HepG2 (cell line): ENCODE measurements around the gene ACACB. TPM values are rescaled to one million over a fixed set of nuclear protein-coding genes. Genes with fewer than 3 reads are reported as not detected.

Experiments
- ATAC-seq: fragments of 200-7000 bp; cut with Tn5 transposase; 3 replicates; pipeline ENCODE4 v1.9.1; 2020; ENCODE audit warnings: mild to moderate bottlenecking, moderate library complexity
- BruUV-seq: library from RNA; stranded (reverse); fragments of 400-500 nt; replicated peaks from 2 replicates; lab custom pipeline; 2021; lab: Mats Ljungman, UMichigan
- CTCF ChIA-PET: fragments of 300-600 bp; formaldehyde crosslinking; extraction: SDS; loops from one replicate; lab custom pipeline; 2021; ENCODE audit warnings: low total read pairs, inconsistent platforms, low intra/inter-chr PET ratio; lab: Yijun Ruan, JAX
- POLR2A ChIA-PET: fragments of 350-600 bp; sonication (Branson Sonifier 250); formaldehyde crosslinking; loops from one replicate; lab custom pipeline; 2020; ENCODE audit warnings: antibody characterized with exemption, inconsistent platforms; lab: Yijun Ruan, JAX
- DNase-seq: peaks from one replicate; pipeline ENCODE4 v3.0.0-alpha.2; 2015; ENCODE audit warnings: low spot score
- FAIRE-seq: peaks from 3 replicates; lab custom pipeline; 2011; peaks lifted over from hg19 to GRCh38; lab: Jason Lieb, UNC
- H2AFZ ChIP-seq: one replicate; pipeline ENCODE4 v1.6.1; 2011; ENCODE audit warnings: low read length, inconsistent platforms
- H3K27ac ChIP-seq: fragments of 300-600 bp; 3 replicates; pipeline ENCODE4 v1.8.0; 2011; ENCODE audit warnings: mixed run types, mild to moderate bottlenecking, mixed read lengths, low read length, inconsistent platforms; ENCODE audit not compliant: insufficient read depth; ENCODE audit errors: extremely low read length
- H3K27me3 ChIP-seq, 2 experiments: fragments of 200-600 bp in 1 of 2; 2 replicates in 1 of 2; 3 replicates in 1 of 2; pipeline versions ENCODE4 v1.6.0 to v1.8.0; 2011; ENCODE audit warnings: low read length in 2 of 2, mild to moderate bottlenecking in 2 of 2, moderate library complexity in 2 of 2, inconsistent platforms in 1 of 2; ENCODE audit not compliant: insufficient read depth in 2 of 2, control insufficient read depth in 1 of 2
- H3K36me3 ChIP-seq, 2 experiments: fragments of 200-600 bp in 1 of 2; replicated peaks in 1 of 2; 2 replicates in 1 of 2; 3 replicates in 1 of 2; pipeline versions ENCODE4 v1.5.1 to v1.8.0; 2011; ENCODE audit warnings: low read length in 2 of 2, inconsistent platforms in 1 of 2; ENCODE audit not compliant: insufficient read depth in 2 of 2, control insufficient read depth in 1 of 2
- H3K4me1 ChIP-seq: 2 replicates; pipeline ENCODE4 v1.5.1; 2012; ENCODE audit warnings: low read length, inconsistent platforms; ENCODE audit not compliant: insufficient read depth
- H3K4me2 ChIP-seq: 2 replicates; pipeline ENCODE4 v1.6.0; 2011; ENCODE audit warnings: low read depth, low read length, inconsistent platforms
- H3K4me3 ChIP-seq, 3 experiments: fragments of 200-600 bp in 1 of 3; sonication (generic), shearing (Covaris generic) in 1 of 3; replicated peaks in 1 of 3; 2 replicates each; pipeline ENCODE4 v1.5.1; 2011 to 2016; ENCODE audit warnings: low read length in 3 of 3, inconsistent platforms in 2 of 3, low read depth in 2 of 3, mild to moderate bottlenecking in 2 of 3, control low read depth in 1 of 3, mixed read lengths in 1 of 3; ENCODE audit not compliant: insufficient read depth in 1 of 3
- H3K79me2 ChIP-seq: one replicate; pipeline ENCODE4 v1.6.1; 2011; ENCODE audit warnings: low read length, inconsistent platforms; ENCODE audit not compliant: insufficient read depth
- H3K9ac ChIP-seq: 2 replicates; pipeline ENCODE4 v1.6.0; 2011; ENCODE audit warnings: mild to moderate bottlenecking, low read depth, low read length, inconsistent platforms; ENCODE audit not compliant: insufficient read depth
- H3K9me3 ChIP-seq: 2 replicates; pipeline ENCODE4 v1.5.1; 2012; ENCODE audit warnings: mild to moderate bottlenecking, low read length
- H4K20me1 ChIP-seq: 2 replicates; pipeline ENCODE4 v1.6.0; 2011; ENCODE audit warnings: inconsistent platforms, mild to moderate bottlenecking, low read length, moderate library complexity; ENCODE audit not compliant: insufficient read depth
- ELF3 ChIP-seq: IDR thresholded peaks from 2 replicates; pipeline ENCODE4 v1.6.1; 2016; ENCODE audit warnings: missing genetic modification reagents, missing compliant biosample characterization
- KDM5B ChIP-seq: sonication (generic); formaldehyde crosslinking; IDR thresholded peaks from 2 replicates; pipeline ENCODE4 v1.4.0; 2020; ENCODE audit warnings: missing genetic modification reagents, mild to moderate bottlenecking, borderline replicate concordance
- TAF1 ChIP-seq: sonication (generic); formaldehyde crosslinking; IDR thresholded peaks from 2 replicates; pipeline ENCODE4 v1.4.0; 2020; ENCODE audit warnings: missing genetic modification reagents
- TMF1 ChIP-seq: sonication (generic); formaldehyde crosslinking; IDR thresholded peaks from 2 replicates; pipeline ENCODE4 v1.8.1; 2022; ENCODE audit warnings: low read depth, missing genetic modification reagents
- ZFX ChIP-seq: sonication (generic); formaldehyde crosslinking; IDR thresholded peaks from 2 replicates; pipeline ENCODE4 v1.4.0; 2020; ENCODE audit warnings: mild to moderate bottlenecking, low read depth, missing genetic modification reagents, moderate library complexity
- WGBS: methylation state at CpG from one replicate; pipeline ENCODE4 v1.1.6; 2017; ENCODE audit warnings: low lambda C conversion rate; 5-methylcytosine and 5-hydroxymethylcytosine counted together
- in situ Hi-C: cut with HindIII; loops from 2 replicates; pipeline ENCODE4 v1.10.0; 2017; ENCODE audit warnings: low pct_unique_long_range_greater_than_20kb; ENCODE audit not compliant: extremely low pct_ligation_motif_present
- intact Hi-C: fragments of 100-400 bp; cut with micrococcal nuclease; formaldehyde crosslinking; loops from one replicate; pipeline ENCODE4 v1.10.0; 2022; ENCODE audit not compliant: unreplicated experiment
- polyA plus RNA-seq, 8 experiments: library from polyadenylated mRNA; depleted of rRNA in 3 of 8; stranded (reverse) in 7 of 8; unstranded in 1 of 8; fragments of >200 nt; fragmentation: Illumina TruSeq in 4 of 8; extraction: Trizol in 4 of 8; gene quantifications; 2 replicates each; pipeline versions ENCODE4 v1.2.1 to v1.2.3, GENCODE V29; 2011 to 2016; ENCODE audit warnings: low read depth in 4 of 8, missing spikeins in 1 of 8, mixed read lengths in 1 of 8; ENCODE audit not compliant: insufficient read depth in 1 of 8
- total RNA-seq, 5 experiments: library from RNA; depleted of rRNA; stranded (reverse); fragments of >200 nt; fragmentation: Illumina TruSeq; extraction: Trizol; gene quantifications; 2 replicates each; pipeline ENCODE4 v1.2.3, GENCODE V29; 2016; ENCODE audit warnings: low read depth in 1 of 5
- TF ChIP-seq, protein P1 (sequence below): conservative IDR thresholded peaks from 2 replicates; pipeline ENCODE4 v1.6.1; 2018; ENCODE audit warnings: missing genetic modification reagents
- TF ChIP-seq, protein P2 (sequence below): sonication (generic); formaldehyde crosslinking; IDR thresholded peaks from 2 replicates; pipeline ENCODE4 v1.5.0; 2020; ENCODE audit warnings: mild to moderate bottlenecking, missing genetic modification reagents, borderline replicate concordance
- TF ChIP-seq, protein P3 (sequence below): IDR thresholded peaks from 2 replicates; pipeline ENCODE4 v1.4.0; 2020; ENCODE audit warnings: mild to moderate bottlenecking, missing genetic modification reagents
- TF ChIP-seq, protein P4 (sequence below): sonication (generic); formaldehyde crosslinking; IDR thresholded peaks from 2 replicates; pipeline ENCODE4 v1.5.1; 2020; ENCODE audit warnings: mild to moderate bottlenecking, missing genetic modification reagents, moderate library complexity

ACACB gene
- total and polyA plus RNA-seq, 2 of the 13 experiments (the other 11 are each of a cell fraction or from before 2014, with no cell fraction given), result 6.2 to 8.6 TPM

DNA sequence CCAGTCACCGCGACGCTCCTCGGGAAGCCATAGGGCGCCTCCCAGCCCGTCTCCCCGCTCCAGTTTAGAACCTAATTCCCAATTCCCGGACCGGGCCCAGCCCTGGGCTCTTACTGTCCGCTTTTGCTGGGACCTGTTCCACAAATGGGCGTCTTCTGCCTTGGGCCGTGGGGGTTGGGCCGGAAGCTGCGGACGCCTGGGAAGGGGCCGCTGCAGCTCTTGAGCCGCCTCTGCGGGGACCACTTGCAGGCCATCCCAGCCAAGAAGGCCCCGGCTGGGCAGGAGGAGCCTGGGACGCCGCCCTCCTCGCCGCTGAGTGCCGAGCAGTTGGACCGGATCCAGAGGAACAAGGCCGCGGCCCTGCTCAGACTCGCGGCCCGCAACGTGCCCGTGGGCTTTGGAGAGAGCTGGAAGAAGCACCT, 18.2 kb upstream of the ACACB start:
- WGBS, result no CpG with 5 or more reads among the region's 32 CpGs
- DNase-seq (no peak), ATAC-seq (peak; percentile 37), FAIRE-seq (no peak)
- intact Hi-C loops (loop anchor here (5.0 to 10.0 kb wide), 2 partner anchors 216 to 433 kb away; partner anchors contain the start of gene DAO), in situ Hi-C loops (loop anchor here (10.0 kb wide), 1 partner anchor 213 kb away; the partner anchor contains the start of gene DAO)
- no TSS peak for BruUV-seq
- peaks cover 44% of the 10 kb centered on the region for H3K4me1 ChIP-seq
- no peaks in the 10 kb centered on the region for H3K9me3 ChIP-seq
- peak overlapping the region; percentile 76 to 89 (median 86) for H3K4me3 ChIP-seq
- H3K36me3 ChIP-seq, result peaks cover 7 to 34% of the 10 kb centered on the region in 2 experiments
- CTCF ChIA-PET, result no interaction called here
- H3K27me3 ChIP-seq, result no peaks in the 10 kb centered on the region; a peak in 1 of 5 replicates
- peak overlapping the region; percentile 91 for H3K27ac ChIP-seq
- peak overlapping the region; percentile 88 for H3K4me2 ChIP-seq
- H3K9ac ChIP-seq, result peak overlapping the region; percentile 80
- no peak overlapping the region for H2AFZ ChIP-seq
- H4K20me1 ChIP-seq, result no peaks in the 10 kb centered on the region; the same call in 1 of the 2 replicates
- H3K79me2 ChIP-seq, result peaks cover 22% of the 10 kb centered on the region
- POLR2A ChIA-PET, result interaction anchor here (0.8 to 1.9 kb wide), 4 partner anchors 14 to 32 kb away, joined by 3 to 9 read pairs (median 4); partner anchors contain the start of gene ACACB
- TF ChIP-seq, protein P1, sequence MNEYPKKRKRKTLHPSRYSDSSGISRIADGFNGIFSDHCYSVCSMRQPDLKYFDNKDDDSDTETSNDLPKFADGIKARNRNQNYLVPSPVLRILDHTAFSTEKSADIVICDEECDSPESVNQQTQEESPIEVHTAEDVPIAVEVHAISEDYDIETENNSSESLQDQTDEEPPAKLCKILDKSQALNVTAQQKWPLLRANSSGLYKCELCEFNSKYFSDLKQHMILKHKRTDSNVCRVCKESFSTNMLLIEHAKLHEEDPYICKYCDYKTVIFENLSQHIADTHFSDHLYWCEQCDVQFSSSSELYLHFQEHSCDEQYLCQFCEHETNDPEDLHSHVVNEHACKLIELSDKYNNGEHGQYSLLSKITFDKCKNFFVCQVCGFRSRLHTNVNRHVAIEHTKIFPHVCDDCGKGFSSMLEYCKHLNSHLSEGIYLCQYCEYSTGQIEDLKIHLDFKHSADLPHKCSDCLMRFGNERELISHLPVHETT, result no peak
- TF ChIP-seq, protein P2, sequence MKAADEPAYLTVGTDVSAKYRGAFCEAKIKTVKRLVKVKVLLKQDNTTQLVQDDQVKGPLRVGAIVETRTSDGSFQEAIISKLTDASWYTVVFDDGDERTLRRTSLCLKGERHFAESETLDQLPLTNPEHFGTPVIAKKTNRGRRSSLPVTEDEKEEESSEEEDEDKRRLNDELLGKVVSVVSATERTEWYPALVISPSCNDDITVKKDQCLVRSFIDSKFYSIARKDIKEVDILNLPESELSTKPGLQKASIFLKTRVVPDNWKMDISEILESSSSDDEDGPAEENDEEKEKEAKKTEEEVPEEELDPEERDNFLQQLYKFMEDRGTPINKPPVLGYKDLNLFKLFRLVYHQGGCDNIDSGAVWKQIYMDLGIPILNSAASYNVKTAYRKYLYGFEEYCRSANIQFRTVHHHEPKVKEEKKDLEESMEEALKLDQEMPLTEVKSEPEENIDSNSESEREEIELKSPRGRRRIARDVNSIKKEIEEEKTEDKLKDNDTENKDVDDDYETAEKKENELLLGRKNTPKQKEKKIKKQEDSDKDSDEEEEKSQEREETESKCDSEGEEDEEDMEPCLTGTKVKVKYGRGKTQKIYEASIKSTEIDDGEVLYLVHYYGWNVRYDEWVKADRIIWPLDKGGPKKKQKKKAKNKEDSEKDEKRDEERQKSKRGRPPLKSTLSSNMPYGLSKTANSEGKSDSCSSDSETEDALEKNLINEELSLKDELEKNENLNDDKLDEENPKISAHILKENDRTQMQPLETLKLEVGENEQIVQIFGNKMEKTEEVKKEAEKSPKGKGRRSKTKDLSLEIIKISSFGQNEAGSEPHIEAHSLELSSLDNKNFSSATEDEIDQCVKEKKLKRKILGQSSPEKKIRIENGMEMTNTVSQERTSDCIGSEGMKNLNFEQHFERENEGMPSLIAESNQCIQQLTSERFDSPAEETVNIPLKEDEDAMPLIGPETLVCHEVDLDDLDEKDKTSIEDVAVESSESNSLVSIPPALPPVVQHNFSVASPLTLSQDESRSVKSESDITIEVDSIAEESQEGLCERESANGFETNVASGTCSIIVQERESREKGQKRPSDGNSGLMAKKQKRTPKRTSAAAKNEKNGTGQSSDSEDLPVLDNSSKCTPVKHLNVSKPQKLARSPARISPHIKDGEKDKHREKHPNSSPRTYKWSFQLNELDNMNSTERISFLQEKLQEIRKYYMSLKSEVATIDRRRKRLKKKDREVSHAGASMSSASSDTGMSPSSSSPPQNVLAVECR (CRISPR knock-in tag), result peak; percentile 55; the same call in 1 of the 2 replicates
- TF ChIP-seq KDM5B (CRISPR knock-in tag) (0 out of 2 replicates have a peak, but pooled peaks have one; percentile 27), TMF1 (0 out of 2 replicates have a peak, but pooled peaks have one; percentile 31), ZFX (CRISPR knock-in tag) (peak; percentile 76), TAF1 (CRISPR knock-in tag) (no peak), ELF3 (CRISPR knock-in tag) (peak; percentile 8; the same call in 1 of the 2 replicates)
- TF ChIP-seq, protein P3, sequence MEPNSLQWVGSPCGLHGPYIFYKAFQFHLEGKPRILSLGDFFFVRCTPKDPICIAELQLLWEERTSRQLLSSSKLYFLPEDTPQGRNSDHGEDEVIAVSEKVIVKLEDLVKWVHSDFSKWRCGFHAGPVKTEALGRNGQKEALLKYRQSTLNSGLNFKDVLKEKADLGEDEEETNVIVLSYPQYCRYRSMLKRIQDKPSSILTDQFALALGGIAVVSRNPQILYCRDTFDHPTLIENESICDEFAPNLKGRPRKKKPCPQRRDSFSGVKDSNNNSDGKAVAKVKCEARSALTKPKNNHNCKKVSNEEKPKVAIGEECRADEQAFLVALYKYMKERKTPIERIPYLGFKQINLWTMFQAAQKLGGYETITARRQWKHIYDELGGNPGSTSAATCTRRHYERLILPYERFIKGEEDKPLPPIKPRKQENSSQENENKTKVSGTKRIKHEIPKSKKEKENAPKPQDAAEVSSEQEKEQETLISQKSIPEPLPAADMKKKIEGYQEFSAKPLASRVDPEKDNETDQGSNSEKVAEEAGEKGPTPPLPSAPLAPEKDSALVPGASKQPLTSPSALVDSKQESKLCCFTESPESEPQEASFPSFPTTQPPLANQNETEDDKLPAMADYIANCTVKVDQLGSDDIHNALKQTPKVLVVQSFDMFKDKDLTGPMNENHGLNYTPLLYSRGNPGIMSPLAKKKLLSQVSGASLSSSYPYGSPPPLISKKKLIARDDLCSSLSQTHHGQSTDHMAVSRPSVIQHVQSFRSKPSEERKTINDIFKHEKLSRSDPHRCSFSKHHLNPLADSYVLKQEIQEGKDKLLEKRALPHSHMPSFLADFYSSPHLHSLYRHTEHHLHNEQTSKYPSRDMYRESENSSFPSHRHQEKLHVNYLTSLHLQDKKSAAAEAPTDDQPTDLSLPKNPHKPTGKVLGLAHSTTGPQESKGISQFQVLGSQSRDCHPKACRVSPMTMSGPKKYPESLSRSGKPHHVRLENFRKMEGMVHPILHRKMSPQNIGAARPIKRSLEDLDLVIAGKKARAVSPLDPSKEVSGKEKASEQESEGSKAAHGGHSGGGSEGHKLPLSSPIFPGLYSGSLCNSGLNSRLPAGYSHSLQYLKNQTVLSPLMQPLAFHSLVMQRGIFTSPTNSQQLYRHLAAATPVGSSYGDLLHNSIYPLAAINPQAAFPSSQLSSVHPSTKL, result 0 out of 2 replicates have a peak, but pooled peaks have one; percentile 11
- TF ChIP-seq, protein P4, sequence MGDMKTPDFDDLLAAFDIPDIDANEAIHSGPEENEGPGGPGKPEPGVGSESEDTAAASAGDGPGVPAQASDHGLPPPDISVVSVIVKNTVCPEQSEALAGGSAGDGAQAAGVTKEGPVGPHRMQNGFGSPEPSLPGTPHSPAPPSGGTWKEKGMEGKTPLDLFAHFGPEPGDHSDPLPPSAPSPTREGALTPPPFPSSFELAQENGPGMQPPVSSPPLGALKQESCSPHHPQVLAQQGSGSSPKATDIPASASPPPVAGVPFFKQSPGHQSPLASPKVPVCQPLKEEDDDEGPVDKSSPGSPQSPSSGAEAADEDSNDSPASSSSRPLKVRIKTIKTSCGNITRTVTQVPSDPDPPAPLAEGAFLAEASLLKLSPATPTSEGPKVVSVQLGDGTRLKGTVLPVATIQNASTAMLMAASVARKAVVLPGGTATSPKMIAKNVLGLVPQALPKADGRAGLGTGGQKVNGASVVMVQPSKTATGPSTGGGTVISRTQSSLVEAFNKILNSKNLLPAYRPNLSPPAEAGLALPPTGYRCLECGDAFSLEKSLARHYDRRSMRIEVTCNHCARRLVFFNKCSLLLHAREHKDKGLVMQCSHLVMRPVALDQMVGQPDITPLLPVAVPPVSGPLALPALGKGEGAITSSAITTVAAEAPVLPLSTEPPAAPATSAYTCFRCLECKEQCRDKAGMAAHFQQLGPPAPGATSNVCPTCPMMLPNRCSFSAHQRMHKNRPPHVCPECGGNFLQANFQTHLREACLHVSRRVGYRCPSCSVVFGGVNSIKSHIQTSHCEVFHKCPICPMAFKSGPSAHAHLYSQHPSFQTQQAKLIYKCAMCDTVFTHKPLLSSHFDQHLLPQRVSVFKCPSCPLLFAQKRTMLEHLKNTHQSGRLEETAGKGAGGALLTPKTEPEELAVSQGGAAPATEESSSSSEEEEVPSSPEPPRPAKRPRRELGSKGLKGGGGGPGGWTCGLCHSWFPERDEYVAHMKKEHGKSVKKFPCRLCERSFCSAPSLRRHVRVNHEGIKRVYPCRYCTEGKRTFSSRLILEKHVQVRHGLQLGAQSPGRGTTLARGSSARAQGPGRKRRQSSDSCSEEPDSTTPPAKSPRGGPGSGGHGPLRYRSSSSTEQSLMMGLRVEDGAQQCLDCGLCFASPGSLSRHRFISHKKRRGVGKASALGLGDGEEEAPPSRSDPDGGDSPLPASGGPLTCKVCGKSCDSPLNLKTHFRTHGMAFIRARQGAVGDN (CRISPR knock-in tag), result peak; percentile 63
